Cortex of kidney (tissue), 1 donor: Measurements from ENCODE around the gene COQ3.
"Not testable (repeated sequence)": the region's sequence is repeated elsewhere in the genome, so short reads cannot be mapped to it uniquely, and the experiment has no call there.

ENCODE experiments used
- DNase-seq: peaks from one replicate; lab custom pipeline; 2025; lab: John Stamatoyannopoulos, UW

COQ3 gene

GRCh38 chr6:99378636-99379035, 15.4 kb downstream of the COQ3 start:
- DNase-seq = no peak

- DNase-seq = no peak
These were observed 24.5 kb downstream of the COQ3 start for GRCh38 chr6:99369533-99369932.

GRCh38 chr6:99366852-99367251, 27.1 kb downstream of the COQ3 start:
- no peak for DNase-seq

GRCh38 chr6:99364026-99364425, 30.0 kb downstream of the COQ3 start:
- no peak for DNase-seq

- no peak for DNase-seq
These were observed 31.2 kb downstream of the COQ3 start for GRCh38 chr6:99362678-99363268.

GRCh38 chr6:99359800-99360199, 34.2 kb downstream of the COQ3 start:
- DNase-seq = no peak

GRCh38 chr6:99356641-99357040, 37.4 kb downstream of the COQ3 start:
- DNase-seq = no peak

- DNase-seq = no peak
These were observed 39.0 kb downstream of the COQ3 start for GRCh38 chr6:99354983-99355382.

GRCh38 chr6:99353126-99353525, 40.9 kb downstream of the COQ3 start:
- no peak for DNase-seq

GRCh38 chr6:99350573-99350972, 43.4 kb downstream of the COQ3 start:
- DNase-seq = no peak

GRCh38 chr6:99349171-99350141, 44.5 kb downstream of the COQ3 start, which contains the start of gene FAXC:
Gene FAXC (minus strand): TSS chr6:99349674. CDS start chr6:99349372, 302 bp downstream.
- no peak for DNase-seq

- DNase-seq = no peak
These were observed 45.5 kb downstream of the COQ3 start for GRCh38 chr6:99348288-99349170.

GRCh38 chr6:99347804-99348203, 46.2 kb downstream of the COQ3 start:
- DNase-seq = no peak

- no peak for DNase-seq
These were observed 47.4 kb downstream of the COQ3 start for GRCh38 chr6:99346595-99346994.

- no peak for DNase-seq
These were observed 48.8 kb downstream of the COQ3 start for GRCh38 chr6:99345164-99345563.

- DNase-seq = no peak
These were observed 49.7 kb downstream of the COQ3 start for GRCh38 chr6:99344289-99344688.

- no peak for DNase-seq
These were observed 52.0 kb downstream of the COQ3 start for GRCh38 chr6:99341862-99342455.

- no peak for DNase-seq
These were observed 55.8 kb downstream of the COQ3 start for GRCh38 chr6:99338188-99338587.

- DNase-seq = not testable (repeated sequence)
These were observed 58.7 kb downstream of the COQ3 start for GRCh38 chr6:99335298-99335697.

GRCh38 chr6:99334526-99335127, 59.4 kb downstream of the COQ3 start:
- no peak for DNase-seq

GRCh38 chr6:99333068-99333467, 60.9 kb downstream of the COQ3 start:
- no peak for DNase-seq
